ENCODE measurements around the gene PLCB3. TPM values are rescaled to one million over a fixed set of nuclear protein-coding genes. Genes with fewer than 3 reads are reported as not detected.

PLCB3 gene
- total and polyA plus RNA-seq, 2 of the 13 experiments (the other 11 are each of a cell fraction or from before 2014, with no cell fraction given), result 7.5 to 13.8 TPM

DNA sequence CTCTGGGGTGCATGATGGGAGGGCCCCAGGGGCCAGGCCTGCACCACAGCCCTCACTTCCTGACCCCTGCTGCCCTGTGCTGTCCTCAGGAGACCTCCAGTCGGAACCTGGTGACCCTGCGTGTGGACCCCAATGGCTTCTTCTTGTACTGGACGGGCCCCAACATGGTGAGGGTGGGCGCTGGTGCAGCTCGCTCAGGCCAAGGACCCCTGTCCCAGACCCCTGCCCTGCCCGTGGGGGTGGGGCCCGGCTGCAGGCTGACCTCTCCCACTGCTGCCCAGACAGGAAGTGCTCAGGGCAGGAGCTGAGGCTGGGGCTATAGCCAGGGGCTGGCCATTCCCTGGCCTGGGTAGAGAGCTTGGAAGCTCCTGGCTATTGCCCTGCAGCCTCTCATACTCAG, 3.0 kb downstream of the PLCB3 start (continued):
- TF ChIP-seq ZNF639 (CRISPR knock-in tag; conservative IDR thresholded peaks at IDR 0.05), result no peak
- TF ChIP-seq HOXA7 (CRISPR knock-in tag; IDR thresholded peaks at IDR 0.05), result no peak
- TF ChIP-seq, protein P1, sequence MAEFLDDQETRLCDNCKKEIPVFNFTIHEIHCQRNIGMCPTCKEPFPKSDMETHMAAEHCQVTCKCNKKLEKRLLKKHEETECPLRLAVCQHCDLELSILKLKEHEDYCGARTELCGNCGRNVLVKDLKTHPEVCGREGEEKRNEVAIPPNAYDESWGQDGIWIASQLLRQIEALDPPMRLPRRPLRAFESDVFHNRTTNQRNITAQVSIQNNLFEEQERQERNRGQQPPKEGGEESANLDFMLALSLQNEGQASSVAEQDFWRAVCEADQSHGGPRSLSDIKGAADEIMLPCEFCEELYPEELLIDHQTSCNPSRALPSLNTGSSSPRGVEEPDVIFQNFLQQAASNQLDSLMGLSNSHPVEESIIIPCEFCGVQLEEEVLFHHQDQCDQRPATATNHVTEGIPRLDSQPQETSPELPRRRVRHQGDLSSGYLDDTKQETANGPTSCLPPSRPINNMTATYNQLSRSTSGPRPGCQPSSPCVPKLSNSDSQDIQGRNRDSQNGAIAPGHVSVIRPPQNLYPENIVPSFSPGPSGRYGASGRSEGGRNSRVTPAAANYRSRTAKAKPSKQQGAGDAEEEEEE (CRISPR knock-in tag; IDR thresholded peaks at IDR 0.05; ENCODE audit: borderline replicate concordance), result no peak
- TF ChIP-seq RELA (CRISPR knock-in tag; IDR thresholded peaks at IDR 0.05), result no peak
- no peak for TF ChIP-seq SNRNP70 (IDR thresholded peaks at IDR 0.05; ENCODE audit: low read depth, low read length)
- no peak for TF ChIP-seq NAIF1 (CRISPR knock-in tag; IDR thresholded peaks at IDR 0.05; ENCODE audit: borderline replicate concordance)
- TF ChIP-seq BRD4 (CRISPR knock-in tag; IDR thresholded peaks at IDR 0.05), result no peak
- TF ChIP-seq SIN3B (IDR thresholded peaks at IDR 0.05; ENCODE audit: low read length), result no peak

GRCh38 chr11:64255135-64256128, 4.1 kb downstream of the PLCB3 start:
- POLR2A ChIA-PET, result no interaction called here
- intact Hi-C loops (cut with micrococcal nuclease; ENCODE audit: unreplicated experiment), result no loop called here
- Histone ChIP-seq H2AFZ (ENCODE audit: low read length) (no peak overlapping the region), H3K4me1 (ENCODE audit: insufficient read depth, low read length) (peaks cover 22% of the 10 kb centered on the region), H3K36me3 (replicated peaks in 1 of 2; ENCODE audit: control insufficient read depth in 1 of 2, insufficient read depth in 2 of 2, low read length in 2 of 2) (peaks cover 13 to 30% of the 10 kb centered on the region in 2 experiments; a peak in 4 of 5 replicates), H3K27me3 (ENCODE audit: control insufficient read depth in 1 of 2, insufficient read depth in 2 of 2, low read length in 2 of 2) (no peaks in the 10 kb centered on the region; a peak in 1 of 5 replicates), H3K27ac (ENCODE audit: extremely low read length, insufficient read depth, low read length) (no peak overlapping the region), H3K4me3 (replicated peaks in 1 of 3; ENCODE audit: insufficient read depth in 1 of 3, low read depth in 2 of 3, low read length in 3 of 3) (no peak overlapping the region), H3K4me2 (ENCODE audit: low read depth, low read length) (no peak overlapping the region), H4K20me1 (ENCODE audit: insufficient read depth, low read length) (no peaks in the 10 kb centered on the region), H3K9ac (ENCODE audit: insufficient read depth, low read depth, low read length) (no peak overlapping the region), H3K79me2 (ENCODE audit: insufficient read depth, low read length) (peaks cover 7% of the 10 kb centered on the region), H3K9me3 (ENCODE audit: low read length) (no peaks in the 10 kb centered on the region)
- no TSS peak for BruUV-seq (replicated peaks)
- WGBS (ENCODE audit: low lambda C conversion rate), result 91% methylated on average over 15 of the region's 35 CpGs
- no peak for DNase-seq (ENCODE audit: low spot score)
- CTCF ChIA-PET (ENCODE audit: low intra/inter-chr PET ratio, low total read pairs), result no interaction called here
- in situ Hi-C loops (cut with HindIII; ENCODE audit: extremely low pct_ligation_motif_present, low pct_unique_long_range_greater_than_20kb), result no loop called here
- no peak for FAIRE-seq
- ATAC-seq, result no peak
- TF ChIP-seq, protein P2, sequence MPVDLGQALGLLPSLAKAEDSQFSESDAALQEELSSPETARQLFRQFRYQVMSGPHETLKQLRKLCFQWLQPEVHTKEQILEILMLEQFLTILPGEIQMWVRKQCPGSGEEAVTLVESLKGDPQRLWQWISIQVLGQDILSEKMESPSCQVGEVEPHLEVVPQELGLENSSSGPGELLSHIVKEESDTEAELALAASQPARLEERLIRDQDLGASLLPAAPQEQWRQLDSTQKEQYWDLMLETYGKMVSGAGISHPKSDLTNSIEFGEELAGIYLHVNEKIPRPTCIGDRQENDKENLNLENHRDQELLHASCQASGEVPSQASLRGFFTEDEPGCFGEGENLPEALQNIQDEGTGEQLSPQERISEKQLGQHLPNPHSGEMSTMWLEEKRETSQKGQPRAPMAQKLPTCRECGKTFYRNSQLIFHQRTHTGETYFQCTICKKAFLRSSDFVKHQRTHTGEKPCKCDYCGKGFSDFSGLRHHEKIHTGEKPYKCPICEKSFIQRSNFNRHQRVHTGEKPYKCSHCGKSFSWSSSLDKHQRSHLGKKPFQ (CRISPR knock-in tag; IDR thresholded peaks at IDR 0.05; ENCODE audit: insufficient replicate concordance), result no peak
- no peak for TF ChIP-seq HHEX (CRISPR knock-in tag; IDR thresholded peaks at IDR 0.05)
- no peak for TF ChIP-seq KDM3A (CRISPR knock-in tag; IDR thresholded peaks at IDR 0.05; ENCODE audit: low read depth)
- TF ChIP-seq MZF1 (CRISPR knock-in tag; IDR thresholded peaks at IDR 0.05; ENCODE audit: borderline replicate concordance), result no peak
- TF ChIP-seq HNF1B (CRISPR knock-in tag; IDR thresholded peaks at IDR 0.05), result no peak
- no peak for TF ChIP-seq NRL (CRISPR knock-in tag; IDR thresholded peaks at IDR 0.05; ENCODE audit: borderline replicate concordance)
- TF ChIP-seq EEA1 (CRISPR knock-in tag; IDR thresholded peaks at IDR 0.05; ENCODE audit: borderline replicate concordance), result no peak
